ENCODE data around the gene LRRC8E.

GRCh38 chr19:7907544-7907943 lies 19.2 kb downstream of the LRRC8E start:
- TF ChIP-seq CTCF (IDR thresholded peaks at IDR 0.05) (no peak), POLR2A (IDR thresholded peaks at IDR 0.05) (no peak), EP300 (IDR thresholded peaks at IDR 0.05) (no peak)

All from sigmoid colon (tissue), 4 donors.